Left ventricle myocardium inferior (tissue), 1 donor: ENCODE measurements around the gene HOOK2. TPM values are rescaled to one million over a fixed set of nuclear protein-coding genes. Genes with fewer than 3 reads are reported as not detected.

Experiments
- DNase-seq: peaks from one replicate; pipeline ENCODE4 v3.0.0-alpha.2; 2020
- H3K27ac ChIP-seq: fragments of 200-600 bp; replicated peaks from 2 replicates; pipeline ENCODE4 v1.8.0; 2021
- H3K27me3 ChIP-seq: fragments of 200-600 bp; 2 replicates; pipeline ENCODE4 v1.8.0; 2021; ENCODE audit warnings: low read depth
- H3K36me3 ChIP-seq: fragments of 200-600 bp; 2 replicates; pipeline ENCODE4 v1.8.0; 2021
- H3K4me1 ChIP-seq: fragments of 200-600 bp; 2 replicates; pipeline ENCODE4 v1.8.0; 2021
- H3K4me3 ChIP-seq: fragments of 200-600 bp; 2 replicates; pipeline ENCODE4 v1.8.0; 2021; ENCODE audit warnings: mild to moderate bottlenecking, moderate library complexity
- H3K9me3 ChIP-seq: fragments of 200-600 bp; replicated peaks from 2 replicates; pipeline ENCODE4 v1.8.0; 2021
- CTCF ChIP-seq: fragments of 200-600 bp; IDR thresholded peaks from 2 replicates; pipeline ENCODE4 v1.8.0; 2021; ENCODE audit warnings: antibody characterized with exemption, mild to moderate bottlenecking, borderline replicate concordance
- intact Hi-C: fragments of 100-400 bp; cut with micrococcal nuclease; formaldehyde crosslinking; loops from one replicate; pipeline ENCODE4 v1.11.0; 2022
- total RNA-seq: library from RNA; stranded (reverse); fragmentation: NEBNext Ultra II Directional; extraction: Animal tissue kit (Norgen Biotek cat#: 25700); gene quantifications from one replicate; pipeline ENCODE4 v1.2.1, GENCODE V29; 2021
- donor health status: DM: no; HTN: yes; CAD: no; lungs with severe emphysema.

The HOOK2 gene
- total RNA-seq, 1 donor from 2014 or later, result 66.3 TPM

- no peaks in the 10 kb centered on the region for H3K36me3 ChIP-seq
- intact Hi-C loops, result no loop called here
- no peaks in the 10 kb centered on the region for H3K27me3 ChIP-seq
- H3K27ac ChIP-seq, result peak overlapping the region; percentile 96
- TF ChIP-seq CTCF, result no peak
- peaks cover 84% of the 10 kb centered on the region for H3K4me1 ChIP-seq
- H3K4me3 ChIP-seq, result peak overlapping the region; percentile 69
- H3K9me3 ChIP-seq, result no peaks in the 10 kb centered on the region
- no peak for DNase-seq
Observed at GRCh38 chr19:12783291-12783848, 8.0 kb upstream of the HOOK2 start.

- Histone ChIP-seq H3K9me3 (no peaks in the 10 kb centered on the region), H3K27me3 (no peaks in the 10 kb centered on the region), H3K27ac (peak overlapping the region; percentile 96), H3K36me3 (no peaks in the 10 kb centered on the region), H3K4me3 (peak overlapping the region; percentile 69), H3K4me1 (peaks cover 84% of the 10 kb centered on the region)
- peak; percentile 92 for DNase-seq
- intact Hi-C loops, result no loop called here
- TF ChIP-seq CTCF, result no peak
Observed at GRCh38 chr19:12782424-12783290, 7.3 kb upstream of the HOOK2 start.

- TF ChIP-seq CTCF, result no peak
- intact Hi-C loops, result no loop called here
- peak overlapping the region; percentile 96 for H3K27ac ChIP-seq
- H3K27me3 ChIP-seq, result no peaks in the 10 kb centered on the region
- H3K4me3 ChIP-seq, result peak overlapping the region; percentile 69
- H3K4me1 ChIP-seq, result peaks cover 84% of the 10 kb centered on the region
- no peaks in the 10 kb centered on the region for H3K9me3 ChIP-seq
- DNase-seq, result no peak
- H3K36me3 ChIP-seq, result no peaks in the 10 kb centered on the region
Observed at GRCh38 chr19:12782174-12782423, 6.7 kb upstream of the HOOK2 start.

GRCh38 chr19:12779162-12779993 is 4.0 kb upstream of the HOOK2 start:
- Histone ChIP-seq H3K9me3 (no peaks in the 10 kb centered on the region), H3K4me3 (peak overlapping the region; percentile 77), H3K27ac (peak overlapping the region; percentile 95), H3K27me3 (no peaks in the 10 kb centered on the region), H3K4me1 (peaks cover 73% of the 10 kb centered on the region), H3K36me3 (no peaks in the 10 kb centered on the region)
- intact Hi-C loops, result no loop called here
- peak; percentile 73 for DNase-seq
- TF ChIP-seq CTCF, result no peak

GRCh38 chr19:12778905-12779161 is 3.5 kb upstream of the HOOK2 start:
- intact Hi-C loops, result no loop called here
- TF ChIP-seq CTCF, result no peak
- H3K36me3 ChIP-seq, result no peaks in the 10 kb centered on the region
- no peaks in the 10 kb centered on the region for H3K9me3 ChIP-seq
- no peaks in the 10 kb centered on the region for H3K27me3 ChIP-seq
- peaks cover 73% of the 10 kb centered on the region for H3K4me1 ChIP-seq
- peak overlapping the region; percentile 95 for H3K27ac ChIP-seq
- DNase-seq, result no peak
- H3K4me3 ChIP-seq, result peak overlapping the region; percentile 77
